CD4-positive, alpha-beta T cell (primary cell): ENCODE data around the gene HYCC2. TPM values are rescaled to one million over a fixed set of nuclear protein-coding genes. Genes with fewer than 3 reads are reported as not detected.

Experiments
- ATAC-seq: fragments of 200-7000 bp; cut with Tn5 transposase; one replicate; pipeline ENCODE4 v1.10.0; 2022; ENCODE audit warnings: mild to moderate bottlenecking; ENCODE audit not compliant: poor library complexity
- CTCF ChIA-PET: fragments of 350-600 bp; sonication (Branson Sonifier 250); formaldehyde crosslinking; loops from one replicate; lab custom pipeline; 2021; ENCODE audit warnings: antibody characterized with exemption, inconsistent platforms; lab: Charles Lee
- POLR2A ChIA-PET: fragments of 350-600 bp; sonication (Branson Sonifier 250); formaldehyde crosslinking; loops from one replicate; lab custom pipeline; 2021; ENCODE audit warnings: antibody characterized with exemption, inconsistent platforms; lab: Charles Lee
- DNase-seq, 14 experiments: peaks; one replicate each; pipeline ENCODE4 v3.0.0-alpha.2; 2013 to 2020; ENCODE audit warnings: mixed read lengths in 2 of 14
- H3K27ac ChIP-seq, 2 donors: one replicate each; pipeline versions ENCODE4 v1.5.1 to v1.7.0; 2013; ENCODE audit warnings: low read length in 2 of 2, low read depth in 1 of 2, mild to moderate bottlenecking in 1 of 2
- H3K27me3 ChIP-seq, 2 experiments: 1 replicate in 1 of 2; 2 replicates in 1 of 2; pipeline versions ENCODE4 v1.6.1 to v1.7.0; 2013; ENCODE audit warnings: low read length in 2 of 2, control low read depth in 1 of 2, mild to moderate bottlenecking in 1 of 2, moderate library complexity in 1 of 2; ENCODE audit not compliant: insufficient read depth in 2 of 2, control insufficient read depth in 1 of 2
- H3K36me3 ChIP-seq: one replicate; pipeline ENCODE4 v1.6.1; 2013; ENCODE audit warnings: low read length, control low read depth; ENCODE audit not compliant: insufficient read depth
- H3K4me1 ChIP-seq: one replicate; pipeline ENCODE4 v1.6.1; 2013; ENCODE audit warnings: low read length, control low read depth; ENCODE audit not compliant: insufficient read depth
- H3K4me3 ChIP-seq: one replicate; pipeline ENCODE4 v1.5.1; 2013; ENCODE audit warnings: mild to moderate bottlenecking, low read length, moderate library complexity
- H3K9me3 ChIP-seq, 2 experiments: 1 replicate in 1 of 2; 2 replicates in 1 of 2; pipeline versions ENCODE4 v1.6.1 to v1.7.0; 2013; ENCODE audit warnings: low read length in 2 of 2, mild to moderate bottlenecking in 2 of 2, control low read depth in 1 of 2, moderate library complexity in 1 of 2; ENCODE audit not compliant: control insufficient read depth in 1 of 2, insufficient read depth in 1 of 2
- H3K27ac Mint-ChIP-seq: one replicate; pipeline ENCODE4 v1.8.0; 2020; ENCODE audit warnings: mixed read lengths
- H3K27me3 Mint-ChIP-seq: one replicate; pipeline ENCODE4 v1.8.0; 2021; ENCODE audit warnings: mixed read lengths
- H3K36me3 Mint-ChIP-seq: one replicate; pipeline ENCODE4 v1.8.0; 2021; ENCODE audit warnings: low read depth, mixed read lengths
- H3K4me1 Mint-ChIP-seq: one replicate; pipeline ENCODE4 v1.8.0; 2021; ENCODE audit warnings: low read depth, mixed read lengths
- H3K4me3 Mint-ChIP-seq: one replicate; pipeline ENCODE4 v1.8.0; 2020; ENCODE audit warnings: mild to moderate bottlenecking, mixed read lengths
- H3K9me3 Mint-ChIP-seq: one replicate; pipeline ENCODE4 v1.8.0; 2020; ENCODE audit warnings: mixed read lengths
- intact Hi-C, 2 experiments: fragments of 100-400 bp; cut with DNase I in 1 of 2; cut with micrococcal nuclease in 1 of 2; formaldehyde crosslinking; loops; one replicate each; pipeline versions ENCODE4 v1.15.1 to v1.9.0; 2023 to 2025; cut with DNase I, micrococcal nuclease
- total RNA-seq, 174 experiments: library from RNA in 2 of 174; stranded (reverse) in 2 of 174; gene quantifications; one replicate each; pipeline ENCODE4 v1.2.3 and lab custom pipeline; 2021 to 2026
- TF ChIP-seq, protein P1 (sequence below): fragments of 200-600 bp; IDR thresholded peaks from one replicate; pipeline ENCODE4 v1.8.0; 2022; ENCODE audit warnings: antibody characterized with exemption, mild to moderate bottlenecking

The HYCC2 gene
- total RNA-seq, 2 experiments from 2014 or later: 29.2 to 30.7 TPM

DNA sequence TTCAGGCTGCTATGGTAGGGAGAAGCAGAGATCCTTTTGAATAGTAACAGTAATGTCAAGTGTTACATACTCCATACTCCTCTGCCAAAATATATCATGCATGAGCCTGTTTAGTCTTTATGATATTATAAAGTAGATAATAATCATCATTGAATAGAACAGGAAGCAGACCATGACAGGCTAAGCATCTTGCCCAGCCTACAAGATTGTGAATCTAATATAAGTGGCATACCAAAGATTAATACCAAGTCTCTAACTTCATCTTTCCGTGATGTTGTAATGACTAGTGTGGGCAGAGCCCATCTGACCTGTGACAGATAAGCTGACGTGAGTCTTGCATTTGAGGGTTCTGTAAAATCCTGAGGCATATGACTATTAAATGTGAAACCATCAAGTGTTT is 13.4 kb upstream of the HYCC2 start:
- Histone ChIP-seq H3K27me3 (no peaks in the 10 kb centered on the region), H3K4me1 (peaks cover 3% of the 10 kb centered on the region), H3K27ac (no peak overlapping the region), H3K36me3 (peaks cover 47% of the 10 kb centered on the region), H3K4me3 (no peak overlapping the region), H3K9me3 (no peaks in the 10 kb centered on the region)
- CTCF ChIA-PET: interaction anchor here (2.0 kb wide), 1 partner anchor 16 kb away, joined by 8 read pairs; no protein-coding TSS in a partner anchor
- Mint-ChIP-seq H3K4me3 (no peak overlapping the region), H3K27me3 (no peaks in the 10 kb centered on the region), H3K27ac (peak overlapping the region; percentile 44), H3K36me3 (peaks cover 51% of the 10 kb centered on the region), H3K9me3 (no peaks in the 10 kb centered on the region), H3K4me1 (peaks cover 8% of the 10 kb centered on the region)
- intact Hi-C loops: no loop called here
- POLR2A ChIA-PET: interaction anchor here (0.7 to 1.1 kb wide), 2 partner anchors 16 to 32 kb away, joined by 3 read pairs; no protein-coding TSS in a partner anchor
- TF ChIP-seq, protein P1, sequence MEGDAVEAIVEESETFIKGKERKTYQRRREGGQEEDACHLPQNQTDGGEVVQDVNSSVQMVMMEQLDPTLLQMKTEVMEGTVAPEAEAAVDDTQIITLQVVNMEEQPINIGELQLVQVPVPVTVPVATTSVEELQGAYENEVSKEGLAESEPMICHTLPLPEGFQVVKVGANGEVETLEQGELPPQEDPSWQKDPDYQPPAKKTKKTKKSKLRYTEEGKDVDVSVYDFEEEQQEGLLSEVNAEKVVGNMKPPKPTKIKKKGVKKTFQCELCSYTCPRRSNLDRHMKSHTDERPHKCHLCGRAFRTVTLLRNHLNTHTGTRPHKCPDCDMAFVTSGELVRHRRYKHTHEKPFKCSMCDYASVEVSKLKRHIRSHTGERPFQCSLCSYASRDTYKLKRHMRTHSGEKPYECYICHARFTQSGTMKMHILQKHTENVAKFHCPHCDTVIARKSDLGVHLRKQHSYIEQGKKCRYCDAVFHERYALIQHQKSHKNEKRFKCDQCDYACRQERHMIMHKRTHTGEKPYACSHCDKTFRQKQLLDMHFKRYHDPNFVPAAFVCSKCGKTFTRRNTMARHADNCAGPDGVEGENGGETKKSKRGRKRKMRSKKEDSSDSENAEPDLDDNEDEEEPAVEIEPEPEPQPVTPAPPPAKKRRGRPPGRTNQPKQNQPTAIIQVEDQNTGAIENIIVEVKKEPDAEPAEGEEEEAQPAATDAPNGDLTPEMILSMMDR: no peak
- DNase-seq (no peak), ATAC-seq (no peak)

- no peak overlapping the region for H3K4me3 ChIP-seq
- H3K4me1 ChIP-seq: peaks cover 9% of the 10 kb centered on the region
- TF ChIP-seq, protein P1: no peak
- H3K27ac ChIP-seq: no peak overlapping the region
- no peak overlapping the region for H3K4me3 Mint-ChIP-seq
- no peaks in the 10 kb centered on the region for H3K27me3 Mint-ChIP-seq
- intact Hi-C loops: loop anchor here (5.0 kb wide), 4 partner anchors 102 to 363 kb away; partner anchors contain the start of gene BZW1 (in 1 of the 2)
- no peaks in the 10 kb centered on the region for H3K9me3 Mint-ChIP-seq
- no peaks in the 10 kb centered on the region for H3K27me3 ChIP-seq
- ChIA-PET CTCF (interaction anchor here (0.6 to 0.7 kb wide), 2 partner anchors 8 to 204 kb away, joined by 4 to 5 read pairs; no protein-coding TSS in a partner anchor), POLR2A (no interaction called here)
- peaks cover 24% of the 10 kb centered on the region for H3K36me3 Mint-ChIP-seq
- H3K9me3 ChIP-seq: no peaks in the 10 kb centered on the region
- H3K27ac Mint-ChIP-seq: no peak overlapping the region
- DNase-seq (no peak), ATAC-seq (no peak)
- H3K4me1 Mint-ChIP-seq: peaks cover 32% of the 10 kb centered on the region
- peaks cover 9% of the 10 kb centered on the region for H3K36me3 ChIP-seq
Observed at GRCh38 chr2:201074996-201075395, 3.5 kb upstream of the HYCC2 start.

- H3K27me3 Mint-ChIP-seq: no peaks in the 10 kb centered on the region
- H3K4me1 Mint-ChIP-seq: peaks cover 46% of the 10 kb centered on the region
- ATAC-seq (no peak), DNase-seq (no peak)
- CTCF ChIA-PET: no interaction called here
- H3K4me3 ChIP-seq: no peak overlapping the region
- intact Hi-C loops: loop anchor here (2.0 to 5.0 kb wide), 5 partner anchors 40 to 361 kb away; partner anchors contain the start of gene BZW1 (in 1 of the 2)
- POLR2A ChIA-PET: interaction anchor here (1.2 to 5.9 kb wide), 3 partner anchors 44 to 360 kb away, joined by 3 to 103 read pairs (median 39); partner anchors contain the start of genes CFLAR and ORC2
- H3K4me3 Mint-ChIP-seq: peak overlapping the region; percentile 79
- peak overlapping the region; percentile 59 for H3K27ac Mint-ChIP-seq
- no peaks in the 10 kb centered on the region for H3K9me3 ChIP-seq
- H3K9me3 Mint-ChIP-seq: no peaks in the 10 kb centered on the region
- no peak overlapping the region for H3K27ac ChIP-seq
- peaks cover 15% of the 10 kb centered on the region for H3K36me3 Mint-ChIP-seq
- H3K4me1 ChIP-seq: peaks cover 12% of the 10 kb centered on the region
- TF ChIP-seq, protein P1: no peak
- no peaks in the 10 kb centered on the region for H3K36me3 ChIP-seq
- no peaks in the 10 kb centered on the region for H3K27me3 ChIP-seq
Observed at GRCh38 chr2:201073071-201073470, 1.6 kb upstream of the HYCC2 start.
